Colon (tissue), 2 donors: Measurements from ENCODE around the gene KRTAP5-6.
"Not testable (repeated sequence)": the region's sequence is repeated elsewhere in the genome, so short reads cannot be mapped to it uniquely, and the experiment has no call there.

Experiments used
- FAIRE-seq: peaks from 2 replicates; lab custom pipeline; 2012; peaks lifted over from hg19 to GRCh38; lab: Jason Lieb, UNC
- donor health status: control.
- donor health status: control.

The KRTAP5-6 gene

GRCh38 chr11:1683904-1684572 is 13.0 kb upstream of the KRTAP5-6 start:
- FAIRE-seq, result not testable (repeated sequence)

- not testable (repeated sequence) for FAIRE-seq
Observed at GRCh38 chr11:1684886-1685874, 11.8 kb upstream of the KRTAP5-6 start.

- FAIRE-seq, result not testable (repeated sequence)
Observed at GRCh38 chr11:1686220-1686619, 10.8 kb upstream of the KRTAP5-6 start.

GRCh38 chr11:1688336-1688947 is 8.6 kb upstream of the KRTAP5-6 start:
- FAIRE-seq, result not testable (repeated sequence)

- FAIRE-seq, result not testable (repeated sequence)
Observed at GRCh38 chr11:1689250-1690166, 7.5 kb upstream of the KRTAP5-6 start.

- no peak for FAIRE-seq
Observed at GRCh38 chr11:1690167-1691025, 6.6 kb upstream of the KRTAP5-6 start.

GRCh38 chr11:1691026-1691877 is 5.7 kb upstream of the KRTAP5-6 start:
- no peak for FAIRE-seq

- FAIRE-seq, result no peak
Observed at GRCh38 chr11:1691878-1692707, 4.9 kb upstream of the KRTAP5-6 start.

- FAIRE-seq, result no peak
Observed at GRCh38 chr11:1692708-1693326, 4.2 kb upstream of the KRTAP5-6 start.

- no peak for FAIRE-seq
Observed at GRCh38 chr11:1693327-1694063, 3.5 kb upstream of the KRTAP5-6 start.

- no peak for FAIRE-seq
Observed at GRCh38 chr11:1694064-1694845, 2.7 kb upstream of the KRTAP5-6 start.

- FAIRE-seq, result no peak
Observed at GRCh38 chr11:1694846-1695547, 2.0 kb upstream of the KRTAP5-6 start.

- no peak for FAIRE-seq
Observed at GRCh38 chr11:1695548-1696108, 1.4 kb upstream of the KRTAP5-6 start.

- no peak for FAIRE-seq
Observed at GRCh38 chr11:1699771-1700170, 2.8 kb downstream of the KRTAP5-6 start.

GRCh38 chr11:1701091-1701807 is 4.3 kb downstream of the KRTAP5-6 start:
- no peak for FAIRE-seq
